HUDEP-2 (cell line): ENCODE measurements around the gene CCL13.

ENCODE experiments used
- DNase-seq, 76 experiments: peaks; one replicate each; lab custom pipeline; 2025; ENCODE audit not compliant: unreplicated experiment in 76 of 76; lab: John Stamatoyannopoulos, UW

CCL13 gene

DNA sequence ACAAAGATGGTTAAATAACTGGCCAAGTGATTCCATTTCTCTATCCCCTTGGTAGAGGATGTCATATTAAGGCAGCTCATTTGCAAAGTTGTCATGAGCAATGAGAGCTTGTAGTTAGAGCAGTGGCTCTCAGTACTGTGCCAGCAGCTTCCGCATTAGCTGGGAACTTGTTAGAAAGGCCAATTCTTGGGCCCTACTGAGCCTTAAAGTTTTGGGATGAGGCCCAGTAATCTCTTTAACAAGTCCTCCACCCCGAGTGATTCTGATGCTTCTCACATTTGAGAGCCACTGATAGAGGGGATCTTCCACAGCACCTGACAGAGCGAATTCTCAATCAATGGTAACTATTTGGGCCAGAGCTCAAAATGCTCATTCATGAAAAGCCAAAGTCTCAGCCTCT lies 26.9 kb downstream of the CCL13 start:
- DNase-seq = no peak

GRCh38 chr17:34384271-34384670 lies 28.0 kb downstream of the CCL13 start:
- DNase-seq = no peak

- no peak for DNase-seq
Observed at GRCh38 chr17:34384822-34385605, 28.7 kb downstream of the CCL13 start.

GRCh38 chr17:34386343-34386696 lies 30.0 kb downstream of the CCL13 start:
- no peak for DNase-seq

GRCh38 chr17:34386697-34387550 lies 30.6 kb downstream of the CCL13 start:
- DNase-seq = peak in 8 of 76 experiments; percentile 8 to 24 (median 15)

GRCh38 chr17:34387566-34387965 lies 31.3 kb downstream of the CCL13 start:
- DNase-seq = no peak

DNA sequence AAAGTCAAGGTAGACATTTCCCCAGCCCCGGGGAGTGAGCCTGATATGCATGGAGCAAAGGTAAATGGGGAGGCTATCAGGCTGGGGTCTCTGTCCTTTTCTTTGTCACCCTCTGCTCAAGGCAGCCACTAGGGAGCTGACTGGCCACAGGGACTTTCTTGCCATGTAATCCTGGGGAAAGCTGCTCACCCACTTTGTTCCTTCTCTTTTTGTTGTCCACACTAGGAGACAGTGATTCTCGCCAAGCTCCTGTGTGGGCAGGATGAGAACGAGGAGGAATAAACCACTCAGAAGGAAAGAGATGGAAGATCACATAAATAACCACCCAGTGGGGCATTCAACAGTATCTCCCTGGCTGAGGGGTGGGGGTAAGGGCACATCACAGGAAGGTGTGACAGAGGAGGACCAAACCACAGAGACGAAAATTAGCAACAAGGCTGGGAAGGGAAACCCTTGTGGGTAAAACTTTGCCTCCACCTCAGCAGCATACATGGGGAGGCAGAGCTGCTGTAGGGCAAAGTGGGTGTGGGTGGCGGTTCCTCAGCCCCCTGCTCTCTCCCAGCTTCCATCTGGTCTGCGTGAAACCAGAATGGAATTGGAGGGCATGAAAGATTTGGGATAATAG lies 33.0 kb downstream of the CCL13 start:
- DNase-seq = no peak

GRCh38 chr17:34390649-34391048 lies 34.4 kb downstream of the CCL13 start:
- no peak for DNase-seq

DNA sequence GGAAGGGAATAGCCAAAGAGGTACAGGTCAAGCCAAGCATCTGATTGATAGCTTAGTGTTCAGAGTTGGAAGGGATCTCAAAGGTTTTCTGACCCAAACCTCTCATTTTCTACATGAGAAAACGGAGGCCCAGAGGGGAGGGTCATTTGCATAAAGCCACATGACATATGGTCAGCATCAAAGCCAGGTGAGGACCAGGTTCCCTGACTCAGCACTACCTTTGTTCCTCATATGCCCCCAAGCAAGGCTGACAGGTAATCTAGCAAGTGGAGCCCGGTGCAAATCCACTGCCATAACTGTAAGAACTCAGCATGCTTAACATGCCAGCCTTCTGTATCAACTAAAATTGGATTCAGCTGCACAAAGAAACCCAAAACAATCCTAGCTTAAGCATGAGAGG lies 35.0 kb downstream of the CCL13 start:
- DNase-seq = no peak

DNA sequence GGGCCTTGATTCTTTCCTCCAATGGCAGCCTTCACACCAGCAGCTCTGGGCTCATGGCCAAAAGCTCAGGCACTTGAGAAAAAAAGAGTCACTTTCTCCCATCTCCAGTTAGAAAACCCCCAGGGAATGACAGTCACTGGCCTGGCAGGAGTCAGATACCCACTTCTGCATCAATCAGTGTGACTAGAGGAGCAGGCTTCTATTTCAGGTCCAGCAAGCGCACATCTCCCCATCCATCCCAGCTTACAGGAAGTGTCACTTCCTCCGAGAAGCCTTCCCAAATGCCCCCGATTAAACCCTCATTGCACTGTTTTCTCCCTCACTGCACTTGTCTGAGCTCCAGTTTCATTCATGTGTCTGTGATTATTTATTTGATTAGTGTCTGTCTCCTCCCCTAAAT lies 37.1 kb downstream of the CCL13 start:
- DNase-seq = peak in 3 of 76 experiments; percentile 9 to 17 (median 12)

GRCh38 chr17:34397265-34397664 lies 41.0 kb downstream of the CCL13 start:
- no peak for DNase-seq

GRCh38 chr17:34398990-34399389 lies 42.7 kb downstream of the CCL13 start:
- DNase-seq = no peak

DNA sequence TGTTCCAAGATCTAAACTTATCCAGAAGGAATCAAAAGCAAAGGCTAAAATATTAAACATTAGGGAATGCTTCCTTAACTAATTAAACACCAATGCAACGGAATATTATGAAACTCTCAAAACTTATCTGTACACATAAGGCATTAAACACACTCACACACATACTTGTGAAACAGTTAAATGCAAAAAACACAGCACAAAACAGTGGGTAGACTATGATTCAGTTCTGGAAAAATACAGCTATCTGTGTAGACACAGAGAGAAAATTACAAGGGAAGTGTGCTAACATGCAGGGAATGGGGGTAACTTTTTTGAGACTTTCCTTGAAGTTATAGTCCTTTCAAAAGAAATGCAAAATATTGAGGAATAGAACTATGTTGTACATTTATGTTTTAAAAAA lies 43.4 kb downstream of the CCL13 start:
- no peak for DNase-seq

DNA sequence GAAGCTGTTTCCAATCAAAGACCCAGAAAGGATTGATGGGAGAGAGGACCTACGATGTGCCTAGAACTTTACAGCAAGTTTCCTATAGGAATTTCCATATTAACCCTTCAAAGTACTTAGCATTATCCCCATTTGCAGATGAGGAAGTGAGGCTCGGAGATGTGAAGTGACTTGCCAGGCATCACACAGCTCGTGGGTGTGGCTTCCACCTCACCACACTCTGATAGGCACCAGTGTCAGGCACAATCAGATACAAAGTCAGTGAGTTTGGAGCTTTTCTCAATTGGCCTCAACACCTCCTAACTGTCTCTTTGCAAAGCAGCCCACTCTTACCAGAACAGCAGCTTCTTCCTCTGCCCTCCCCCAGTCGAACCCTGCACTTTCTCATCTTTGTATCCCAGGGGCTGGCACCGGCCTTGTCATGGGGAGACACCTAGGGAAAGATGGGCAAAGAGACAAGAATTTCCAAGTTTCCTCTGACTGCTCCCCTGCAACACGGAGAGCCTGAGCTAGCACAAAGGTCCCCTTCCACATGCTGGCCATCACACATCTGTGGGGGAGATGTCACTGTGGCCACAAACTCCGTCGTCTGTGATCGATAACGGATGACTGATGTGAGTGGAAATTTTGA lies 44.1 kb downstream of the CCL13 start:
- DNase-seq = peak in 29 of 76 experiments; percentile 4 to 55 (median 21)

DNA sequence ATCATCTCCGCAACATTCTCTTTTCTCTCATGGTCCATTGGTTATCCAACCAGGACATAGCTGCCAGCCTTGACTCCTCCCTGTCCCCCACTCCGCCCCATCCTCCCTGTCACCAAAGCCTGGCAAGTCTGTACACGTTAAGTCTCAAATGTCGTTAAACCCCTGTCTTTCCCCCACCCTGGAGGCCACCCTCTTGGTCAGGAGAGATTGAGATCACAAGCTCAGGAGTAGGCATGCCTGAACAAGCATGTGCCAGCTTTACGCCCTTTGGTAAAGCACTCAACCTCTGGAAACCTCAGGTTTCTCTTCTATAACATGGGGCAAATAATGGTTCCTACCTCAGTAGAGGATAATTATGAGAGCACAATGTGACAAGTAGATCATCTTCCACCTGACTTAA lies 44.9 kb downstream of the CCL13 start:
- DNase-seq = no peak

DNA sequence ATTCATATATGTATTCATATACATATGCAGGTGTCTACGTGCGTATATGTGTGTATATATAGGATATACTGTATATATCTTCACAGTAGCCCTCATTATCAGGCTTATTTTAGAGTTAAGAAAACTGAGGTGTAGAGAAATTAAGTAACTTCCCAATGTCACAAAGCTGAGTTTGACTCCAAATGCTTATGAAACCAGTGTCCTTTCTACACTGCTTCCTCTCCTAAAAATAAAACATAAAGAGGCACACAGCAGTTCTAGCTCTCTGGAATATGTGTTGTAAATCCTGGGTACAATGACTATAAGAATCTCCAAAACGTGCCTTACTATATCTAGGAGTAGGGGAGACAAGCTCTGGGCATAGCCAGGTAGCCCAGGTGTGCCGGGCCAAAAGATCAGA lies 46.7 kb downstream of the CCL13 start:
- DNase-seq = no peak

DNA sequence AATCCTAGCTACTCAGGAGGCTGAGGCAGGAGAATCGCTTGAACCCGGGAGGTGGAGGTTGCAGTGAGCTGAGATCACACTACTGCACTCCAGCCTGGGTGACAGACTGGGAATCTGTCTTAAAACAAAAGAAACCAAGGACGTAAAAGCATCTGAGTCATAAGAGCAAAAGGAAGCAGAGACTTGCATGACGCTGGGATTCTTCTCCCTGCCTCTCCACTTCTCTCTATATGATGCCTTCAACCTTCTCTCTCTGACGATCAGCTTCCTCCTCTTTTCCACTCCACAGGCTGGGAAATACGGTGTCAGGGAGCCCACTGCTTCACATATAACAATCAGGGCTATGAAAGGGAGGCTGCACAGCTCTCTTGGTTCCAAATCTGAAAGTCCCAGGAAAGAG lies 49.9 kb downstream of the CCL13 start:
- DNase-seq = no peak
